Stimulated activated CD8-positive, alpha-beta memory T cell treated with anti-CD3 and anti-CD28 coated beads, Interleukin-12 subunit alpha, Interleukin-12 subunit beta, amount 100 ng/mL, for 1 hour (primary cell): Measurements from ENCODE around the gene AHI1.
"Not testable (repeated sequence)": the region's sequence is repeated elsewhere in the genome, so short reads cannot be mapped to it uniquely, and the experiment has no call there.

Experiments used
- DNase-seq: peaks from one replicate; pipeline ENCODE4 v3.0.0-alpha.2; 2020; ENCODE audit warnings: low read depth

Gene AHI1

DNA sequence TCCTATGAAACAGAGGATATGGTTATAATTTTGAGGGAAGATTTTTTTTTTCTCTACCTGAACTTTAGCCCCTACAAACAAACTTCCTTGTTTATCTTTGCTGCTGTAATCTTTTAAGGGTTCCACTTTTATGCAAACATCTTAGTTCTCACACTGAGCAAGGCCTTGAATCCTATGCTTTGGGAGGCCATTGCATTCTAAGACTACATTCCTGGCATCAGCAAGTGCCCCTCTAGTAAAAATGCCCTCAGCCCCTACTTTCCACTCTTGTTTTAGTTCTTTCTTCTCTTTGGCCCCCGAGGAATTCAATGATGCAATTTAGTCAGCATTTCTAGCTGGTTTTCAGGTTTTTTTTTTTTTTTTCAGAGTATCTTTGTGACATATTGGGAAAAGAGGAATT, 8.1 kb upstream of the AHI1 start:
- no peak for DNase-seq

DNA sequence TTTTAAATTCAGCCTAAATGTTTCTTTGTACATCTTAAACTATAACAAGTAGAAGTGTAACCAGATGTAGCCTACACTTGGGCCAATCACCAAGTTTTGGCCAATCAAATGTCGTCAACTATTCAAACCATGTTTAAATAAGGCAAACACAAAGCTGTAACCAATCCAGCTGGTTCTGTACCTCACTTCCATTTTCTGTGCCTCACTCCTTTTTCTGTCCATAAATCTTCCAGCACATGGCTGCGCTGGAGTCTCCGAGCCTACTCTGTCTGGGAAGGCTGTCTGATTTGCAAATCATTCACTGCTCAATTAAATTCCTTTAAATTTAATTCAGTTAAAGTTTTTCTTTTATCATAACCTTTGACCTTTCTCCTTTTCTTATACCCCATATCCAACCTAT, 7.7 kb upstream of the AHI1 start:
- DNase-seq, result no peak

DNA sequence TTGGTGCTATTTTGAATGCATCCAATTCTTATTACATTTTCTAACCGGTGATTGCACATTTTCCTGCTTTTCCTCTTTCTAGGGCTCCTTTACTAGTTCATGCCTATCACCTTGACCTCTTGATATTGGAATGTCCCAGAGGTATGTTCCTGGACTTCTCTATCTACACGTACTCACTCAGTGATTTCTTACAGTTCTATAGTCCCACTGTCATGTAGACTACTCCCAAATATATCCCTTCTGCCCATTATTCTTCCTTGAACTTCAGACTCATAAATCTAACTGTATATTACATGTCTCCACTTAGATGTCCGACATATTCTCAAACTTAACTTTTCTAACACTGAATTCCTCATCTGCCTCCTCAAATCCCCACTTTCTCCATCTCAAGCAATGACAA, 7.2 kb upstream of the AHI1 start:
- DNase-seq, result no peak

DNA sequence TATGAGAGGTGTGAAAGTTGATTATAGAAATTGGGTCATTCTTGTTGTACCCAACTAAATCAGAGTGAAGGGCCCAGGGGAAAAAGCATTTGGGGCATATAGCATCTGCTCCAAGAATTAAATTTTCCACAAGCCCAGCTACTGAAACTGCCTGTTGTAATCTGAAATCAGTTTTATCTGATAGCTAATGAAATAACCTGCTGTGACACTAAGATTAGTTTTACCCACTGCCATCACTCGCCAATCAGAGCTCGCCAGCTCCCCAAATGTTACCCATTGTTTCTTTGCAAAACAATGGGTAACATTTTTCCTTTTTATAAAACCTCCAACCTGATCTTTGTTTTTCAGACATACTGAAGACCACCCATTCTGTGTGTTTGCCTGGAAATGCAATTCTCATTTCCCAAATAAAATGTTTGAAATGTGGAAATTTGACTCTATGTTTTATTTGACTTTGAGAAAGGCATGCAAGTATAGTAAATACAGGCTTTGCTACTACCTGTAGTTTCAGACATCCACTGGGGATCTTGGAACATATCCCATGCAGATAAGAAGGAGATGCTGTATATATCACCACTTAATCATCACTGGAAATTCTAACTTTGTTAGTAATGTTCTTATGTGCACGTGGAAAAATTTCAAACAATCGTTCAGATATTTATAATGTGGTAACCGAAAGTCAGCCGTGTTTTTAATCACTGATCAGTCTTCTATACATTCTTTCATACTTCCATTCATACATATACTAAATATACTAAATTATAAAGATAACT, 6.3 kb upstream of the AHI1 start:
- DNase-seq, result no peak

DNA sequence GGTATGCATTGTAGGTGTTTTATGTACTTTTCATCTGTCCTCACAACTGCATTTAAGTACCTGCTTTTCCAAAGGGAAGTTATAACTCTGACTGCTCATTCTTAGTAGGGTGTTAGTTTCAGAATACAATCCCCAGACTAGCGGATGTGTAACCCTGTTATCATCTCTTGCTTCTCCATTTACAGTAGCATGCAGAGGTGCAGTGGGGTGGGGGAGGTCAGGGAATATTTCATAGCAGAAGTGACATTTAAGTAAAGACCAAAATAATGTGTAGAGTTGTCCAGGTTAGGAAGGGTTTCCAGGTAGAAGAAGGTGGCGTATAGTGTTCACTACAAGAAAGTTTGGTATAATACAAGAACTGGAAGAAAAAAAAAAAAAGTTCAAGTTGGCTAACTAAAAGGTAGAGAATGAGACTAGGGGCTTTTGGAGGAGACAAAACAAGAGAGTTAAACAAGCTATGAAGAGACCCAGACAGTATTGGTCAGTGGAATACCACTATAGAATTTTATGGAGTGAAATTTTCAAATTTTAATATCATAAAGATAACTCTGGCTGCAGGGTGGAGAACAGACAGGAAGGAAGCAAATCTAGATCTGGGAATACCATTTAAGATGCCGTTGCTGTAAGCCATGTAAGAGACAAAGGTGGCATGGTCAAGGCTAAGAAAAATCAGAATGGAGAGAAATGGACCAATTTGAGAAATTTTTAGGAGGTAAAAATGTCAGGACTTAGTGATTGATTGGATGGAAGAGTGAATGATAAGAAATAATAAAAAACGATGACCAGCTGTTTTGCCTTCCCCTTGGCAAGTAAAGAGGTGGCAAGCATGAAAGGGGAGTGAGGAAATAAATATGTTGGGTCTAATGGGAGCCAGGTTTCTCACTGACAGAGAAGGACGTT, 2.2 kb upstream of the AHI1 start:
- no peak for DNase-seq

DNA sequence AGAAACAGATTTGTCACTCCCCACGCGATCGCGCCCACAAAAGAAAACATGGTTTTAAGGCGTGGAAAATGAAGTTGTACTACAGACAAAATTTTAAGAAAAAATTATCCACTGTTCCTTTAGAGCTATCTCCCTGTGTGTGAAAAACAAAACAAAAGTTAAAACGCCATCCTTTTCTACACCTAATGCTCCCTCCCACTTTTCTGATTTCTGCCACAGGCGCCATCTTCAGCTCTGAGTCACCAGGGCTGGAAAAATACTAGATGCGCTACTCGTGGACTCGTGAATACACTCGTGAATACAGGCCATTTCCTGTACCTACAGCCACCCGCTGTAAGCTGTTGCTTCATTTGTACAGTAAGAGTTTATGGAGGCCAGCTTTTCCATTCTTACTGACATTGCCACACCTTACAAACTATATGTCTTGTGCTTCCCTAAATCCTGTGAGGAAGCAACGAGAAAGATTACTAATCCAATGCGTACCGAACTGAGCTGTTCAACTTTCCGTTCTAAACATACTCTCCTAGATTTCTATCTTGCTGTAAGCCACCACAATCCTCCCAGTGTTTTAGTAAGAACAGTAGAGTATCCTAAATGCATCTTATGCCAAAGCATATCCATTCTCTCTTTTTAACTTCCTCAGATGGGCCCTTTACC, 773 bp upstream of the AHI1 start:
- DNase-seq, result peak; percentile 60

DNA sequence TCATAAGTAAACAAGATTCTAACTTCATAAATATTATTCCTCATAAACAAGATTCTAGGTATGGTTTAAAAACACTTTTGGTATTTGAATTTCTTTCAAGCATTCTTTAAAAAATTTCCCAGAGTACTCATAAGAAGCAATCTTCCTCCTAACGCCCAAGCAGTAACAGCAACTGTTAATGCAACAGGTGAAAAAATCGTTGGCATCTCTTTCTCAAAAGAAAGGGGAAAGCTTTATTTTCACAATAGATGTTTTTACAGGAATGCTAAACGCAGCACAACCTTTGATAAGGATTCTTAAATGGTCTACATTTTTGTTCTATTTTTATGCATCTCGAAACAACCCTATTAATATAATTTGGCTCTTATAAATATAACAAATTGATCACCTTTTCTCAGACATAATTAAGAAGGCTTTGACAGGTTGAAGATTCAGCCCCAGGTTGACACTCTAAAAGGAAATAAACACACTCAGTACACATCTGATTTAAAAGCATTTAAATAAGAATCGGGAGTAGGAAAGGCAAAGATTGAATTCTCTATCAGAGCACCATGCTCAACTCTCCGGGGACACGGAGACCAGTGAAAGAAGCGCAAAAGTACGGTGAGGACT, 634 bp downstream of the AHI1 start:
- no peak for DNase-seq

DNA sequence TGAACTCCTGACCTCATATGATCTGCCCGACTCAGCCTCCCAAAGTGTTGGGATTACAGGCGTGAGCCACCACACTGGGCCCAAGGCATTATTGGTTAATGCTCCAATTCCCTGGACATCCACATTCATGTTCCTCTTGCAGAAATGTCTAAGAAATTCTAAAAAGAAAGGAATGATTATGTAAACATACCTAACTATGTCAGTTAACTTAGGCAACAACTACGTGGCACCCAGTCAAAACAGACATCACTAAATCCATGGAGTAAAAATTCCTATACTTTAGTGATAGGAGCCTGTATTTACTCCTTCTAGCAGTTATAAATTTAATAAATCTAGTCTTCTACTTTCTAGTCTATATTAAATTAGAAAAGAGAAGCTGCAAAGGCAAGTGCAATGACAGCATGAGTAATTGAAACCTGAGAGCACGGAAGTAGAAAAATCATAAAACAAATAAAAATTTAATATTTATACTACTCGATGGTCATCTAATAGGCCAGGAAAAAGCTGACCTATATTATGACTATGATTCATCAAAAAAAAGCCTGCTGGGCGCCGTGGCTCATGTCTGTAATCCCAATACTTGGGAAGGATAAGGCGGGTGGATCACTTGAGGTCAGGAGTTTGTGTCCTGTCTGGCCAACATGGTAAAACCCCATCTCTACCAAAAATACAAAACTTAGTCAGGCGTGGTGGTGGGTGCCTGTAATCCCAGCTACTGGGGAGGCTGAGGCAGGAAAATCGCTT, 4.2 kb downstream of the AHI1 start:
- no peak for DNase-seq

DNA sequence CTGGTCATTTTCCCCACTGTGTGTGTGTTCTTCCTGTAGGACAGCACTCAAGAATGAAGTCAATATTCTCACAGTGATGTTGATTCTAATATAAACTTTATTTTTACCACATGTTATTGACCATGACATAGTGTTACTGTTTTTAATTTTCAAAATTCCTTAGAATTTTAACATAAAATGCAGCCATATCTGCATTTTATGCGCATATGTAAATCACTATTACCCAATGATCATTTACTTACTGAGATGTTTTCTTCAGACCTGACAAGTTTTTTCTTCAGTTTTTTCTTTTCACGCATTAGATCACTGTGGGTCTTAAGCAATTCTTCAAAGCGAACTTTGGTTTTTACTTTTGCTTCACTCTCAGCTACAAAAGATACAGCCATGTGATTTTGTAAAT, 7.2 kb downstream of the AHI1 start:
- DNase-seq, result no peak

DNA sequence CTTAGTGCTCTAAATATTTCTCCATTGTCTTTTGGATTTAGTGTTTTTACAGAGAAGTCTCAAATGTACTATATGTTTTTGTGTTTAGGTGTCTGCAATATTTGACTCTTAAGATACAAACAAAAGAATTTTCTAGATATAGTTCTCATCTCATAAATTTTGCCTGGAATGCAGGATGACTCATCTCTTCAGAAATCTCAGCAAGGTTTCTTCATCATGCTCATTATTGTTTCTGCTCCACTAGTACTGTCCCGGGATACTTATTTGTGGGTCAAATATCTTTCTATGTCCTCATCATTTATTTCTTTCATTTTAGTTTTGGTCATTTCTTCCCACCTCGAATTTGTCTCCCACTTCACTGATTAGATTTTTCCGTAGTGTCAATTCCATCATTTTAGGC, 9.5 kb downstream of the AHI1 start:
- DNase-seq, result no peak

DNA sequence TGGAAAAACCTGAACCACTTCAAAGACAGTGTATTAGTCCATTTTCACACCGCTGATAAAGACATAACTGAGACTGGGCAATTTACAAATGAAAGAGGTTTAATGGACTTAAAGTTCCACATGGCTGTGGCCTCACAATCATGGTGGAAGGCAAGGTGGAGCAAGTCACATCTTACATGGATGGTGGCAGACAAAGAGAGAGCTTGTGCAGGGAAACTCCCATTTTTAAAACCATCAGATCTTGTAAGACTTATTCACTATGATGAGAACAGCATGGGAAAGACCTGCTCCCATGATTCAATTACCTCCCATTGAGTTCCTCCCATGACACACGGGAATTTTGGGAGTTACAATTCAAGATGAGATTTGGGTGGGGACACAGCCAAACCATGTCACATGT, 13.6 kb downstream of the AHI1 start:
- DNase-seq, result not testable (repeated sequence)

DNA sequence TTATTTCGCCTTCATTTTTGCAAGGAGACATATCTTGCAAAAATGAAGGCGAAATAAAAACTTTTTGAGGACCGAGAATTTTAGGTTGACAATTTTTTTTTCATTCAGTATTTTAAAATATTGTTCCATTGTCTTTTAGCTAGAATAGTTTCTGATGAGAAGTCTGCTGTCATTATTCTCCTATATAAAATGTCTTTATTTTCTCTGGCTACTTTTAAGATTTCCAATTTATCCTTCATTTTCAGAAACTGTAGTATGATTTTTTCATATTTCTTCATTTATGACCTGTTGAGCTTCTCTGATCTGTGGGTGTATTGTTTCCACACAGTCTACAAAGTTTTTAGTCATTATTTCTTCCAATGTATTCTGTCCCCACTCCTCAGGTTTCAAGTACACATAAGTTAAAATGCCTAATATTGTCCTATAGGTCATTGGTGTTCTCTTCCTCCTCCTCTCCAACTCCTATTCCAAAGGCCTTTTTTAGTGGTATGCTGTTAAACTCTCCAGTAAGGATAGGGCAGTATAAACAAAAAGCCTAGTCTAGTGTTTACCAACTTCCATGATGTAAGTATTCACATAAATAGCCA, 15.7 kb downstream of the AHI1 start:
- DNase-seq, result no peak

DNA sequence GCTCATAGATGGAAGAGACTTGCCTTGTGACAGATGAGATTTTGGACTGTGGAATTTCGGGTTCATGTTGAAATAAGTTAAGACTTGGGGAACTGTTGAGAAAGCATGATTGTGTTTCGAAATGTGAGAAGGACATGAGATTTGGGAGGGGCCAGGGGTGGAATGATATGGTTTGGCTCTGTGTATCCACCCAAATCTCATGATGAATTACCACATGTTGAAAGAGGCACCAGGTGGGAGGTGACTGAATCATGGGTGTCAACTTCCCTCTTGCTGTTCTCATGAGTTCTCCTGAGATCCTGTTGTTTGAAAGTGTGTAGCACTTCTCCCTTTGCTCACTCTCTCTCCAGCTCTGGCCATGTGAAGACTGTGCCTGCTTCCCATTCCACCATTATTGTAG, 17.9 kb downstream of the AHI1 start:
- DNase-seq, result no peak

DNA sequence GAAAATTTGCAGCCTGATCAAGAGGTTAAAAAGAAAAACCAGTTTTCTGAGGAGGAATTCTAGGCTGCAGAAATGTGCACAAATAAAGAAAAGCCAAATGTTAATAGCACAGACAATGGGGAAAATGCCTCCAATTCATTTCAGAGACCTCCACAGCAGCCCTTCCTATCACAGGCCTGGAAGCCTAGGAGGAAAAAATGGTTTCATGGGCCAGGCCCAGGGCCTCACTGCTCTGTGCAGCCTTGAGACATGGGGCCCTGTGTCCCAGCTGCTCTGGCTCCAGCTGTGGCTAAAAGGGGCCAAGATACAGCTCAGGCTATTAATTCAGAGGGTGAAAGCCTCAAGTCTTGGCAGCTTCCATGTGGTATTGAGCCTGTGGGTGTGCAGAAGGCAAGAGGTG, 18.9 kb downstream of the AHI1 start:
- DNase-seq, result no peak

DNA sequence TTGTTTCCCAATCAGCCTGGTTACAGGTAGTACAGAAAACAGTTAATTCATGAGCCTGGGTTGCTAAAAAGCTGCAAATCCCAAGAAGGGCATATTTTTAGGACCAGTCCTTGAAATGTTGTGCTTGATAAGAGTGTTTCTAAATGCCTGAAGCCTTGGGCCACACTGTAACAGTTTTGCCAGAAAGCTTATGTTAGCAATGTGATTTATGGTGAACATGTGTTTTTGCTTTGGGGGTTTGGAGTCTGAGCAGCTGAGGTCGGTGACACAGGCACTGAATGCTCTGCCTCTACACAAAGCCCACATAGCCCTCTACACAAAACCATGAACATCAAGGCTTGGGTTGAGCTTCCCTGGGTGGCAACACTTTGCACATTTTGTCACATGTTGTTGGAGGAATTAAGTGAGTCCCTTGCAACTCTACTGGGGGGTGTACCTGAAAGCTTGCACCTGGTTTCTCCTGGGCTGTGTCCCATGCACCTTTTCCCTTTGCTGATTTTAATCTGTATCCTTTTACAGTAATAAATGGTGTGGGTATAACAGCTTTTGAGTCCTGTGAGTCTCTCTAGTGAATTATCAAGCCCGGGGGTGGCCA, 22.2 kb downstream of the AHI1 start:
- no peak for DNase-seq

DNA sequence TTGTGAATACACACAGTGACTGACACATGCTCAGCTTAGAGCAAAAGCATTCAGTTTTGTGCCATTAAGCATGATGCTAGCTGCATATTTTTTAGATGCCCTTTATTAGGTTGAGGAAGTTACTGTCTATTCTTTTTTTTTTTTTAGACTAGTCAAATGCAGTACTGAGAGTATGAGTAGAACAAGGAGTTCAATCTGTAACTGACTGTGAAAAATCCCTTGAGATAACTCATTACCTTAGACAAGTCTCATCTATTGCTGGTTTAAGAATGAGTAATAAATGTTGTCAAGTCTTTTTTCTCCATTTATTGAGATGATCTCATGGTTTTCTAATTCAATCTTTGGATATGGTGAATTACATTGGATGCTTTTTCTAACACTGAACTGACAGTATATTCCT, 23.2 kb downstream of the AHI1 start:
- no peak for DNase-seq

DNA sequence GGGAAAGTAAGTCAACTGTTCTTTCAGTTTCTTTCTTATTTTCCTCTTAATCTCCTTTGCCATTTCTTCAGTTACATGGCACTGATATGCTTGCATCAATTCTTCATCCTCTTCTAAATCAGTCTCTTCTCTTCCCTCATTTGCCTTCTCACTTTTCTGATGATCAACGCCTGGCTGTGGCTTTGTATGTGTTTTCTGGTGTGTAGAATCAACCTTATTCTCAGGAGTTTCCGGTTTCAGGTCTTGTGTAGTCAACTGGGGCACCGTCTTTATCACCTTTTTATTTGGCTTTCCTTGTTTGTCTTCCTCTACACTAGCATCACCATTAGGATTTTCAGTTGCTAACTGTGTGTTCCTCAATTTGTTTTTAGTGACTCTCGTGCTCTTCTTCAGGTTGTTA, 31.6 kb downstream of the AHI1 start:
- DNase-seq, result no peak

DNA sequence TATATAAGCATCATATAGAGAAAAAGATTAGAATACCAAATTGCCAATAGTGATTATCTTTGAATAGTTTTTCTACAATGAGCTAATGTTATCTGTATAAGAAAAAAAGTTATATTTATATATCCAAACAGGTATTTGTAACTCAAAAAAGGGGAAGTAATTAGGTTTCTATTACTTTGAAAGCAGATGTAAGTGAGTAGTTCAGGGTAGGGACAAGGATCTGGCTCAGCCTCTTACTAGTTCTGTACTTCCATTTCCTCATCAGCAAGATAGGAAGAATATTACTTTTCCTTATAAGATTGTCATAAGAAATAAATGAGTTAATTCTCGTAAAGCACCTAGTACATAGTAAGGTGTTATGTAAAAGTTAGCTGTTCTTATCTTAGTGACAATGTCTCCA, 32.2 kb downstream of the AHI1 start:
- no peak for DNase-seq

DNA sequence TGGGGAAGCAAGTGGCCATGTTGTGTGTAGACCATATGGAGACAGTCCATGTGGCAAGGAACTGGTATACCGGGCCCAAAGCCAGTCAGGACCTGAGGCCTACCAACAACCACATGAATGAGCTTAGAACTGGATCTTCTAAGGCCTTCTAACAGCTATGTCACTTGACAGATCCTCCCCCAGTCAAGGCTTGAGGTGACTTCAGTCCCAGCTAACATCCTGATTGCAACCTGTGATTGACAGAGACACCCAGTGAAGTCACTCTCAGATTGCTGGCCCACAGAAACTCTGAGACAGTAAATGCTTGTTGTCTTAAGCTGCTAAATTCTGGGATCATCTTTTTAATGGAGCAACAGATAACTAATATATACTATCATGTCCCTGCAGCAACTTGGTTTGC, 32.9 kb downstream of the AHI1 start:
- no peak for DNase-seq

DNA sequence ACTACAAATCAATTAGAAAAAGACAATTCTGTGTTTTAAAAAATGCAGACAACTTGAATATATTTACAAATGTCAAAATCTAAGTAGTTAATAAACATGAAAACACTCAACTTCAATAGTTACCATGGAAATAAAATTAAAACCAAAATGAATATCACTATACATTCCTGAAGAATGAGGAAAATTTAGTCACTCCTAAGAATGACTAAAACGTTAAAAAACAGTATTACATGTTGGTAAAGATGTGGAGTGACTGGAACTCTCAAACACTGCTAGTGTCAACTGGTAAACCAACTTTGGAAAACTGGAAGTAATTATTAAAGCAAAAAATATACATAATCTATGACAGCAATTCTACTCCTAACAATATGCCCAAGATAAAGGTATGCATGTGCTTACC, 36.3 kb downstream of the AHI1 start:
- DNase-seq, result no peak

DNA sequence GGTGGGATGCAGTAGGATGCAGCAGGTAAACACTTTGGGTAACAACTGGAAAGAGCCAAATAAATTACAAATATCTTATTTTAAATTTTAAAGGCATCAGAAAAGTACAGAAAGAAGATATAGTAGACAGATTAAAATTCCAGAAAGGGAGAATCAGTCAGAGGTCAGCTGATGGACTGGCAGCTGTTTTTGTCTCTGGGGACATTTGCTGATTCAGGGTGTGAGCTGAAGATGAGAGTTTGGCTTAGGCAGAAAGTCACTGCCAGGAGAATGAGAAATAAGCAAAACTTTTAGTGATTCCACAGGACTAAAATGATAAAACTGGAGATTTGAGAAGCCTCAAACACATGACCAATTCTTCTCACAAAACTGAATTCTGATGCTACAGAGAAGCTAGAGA, 39.5 kb downstream of the AHI1 start:
- DNase-seq, result no peak
